Measurements from ENCODE around the gene FNIP1.

The FNIP1 gene

DNA sequence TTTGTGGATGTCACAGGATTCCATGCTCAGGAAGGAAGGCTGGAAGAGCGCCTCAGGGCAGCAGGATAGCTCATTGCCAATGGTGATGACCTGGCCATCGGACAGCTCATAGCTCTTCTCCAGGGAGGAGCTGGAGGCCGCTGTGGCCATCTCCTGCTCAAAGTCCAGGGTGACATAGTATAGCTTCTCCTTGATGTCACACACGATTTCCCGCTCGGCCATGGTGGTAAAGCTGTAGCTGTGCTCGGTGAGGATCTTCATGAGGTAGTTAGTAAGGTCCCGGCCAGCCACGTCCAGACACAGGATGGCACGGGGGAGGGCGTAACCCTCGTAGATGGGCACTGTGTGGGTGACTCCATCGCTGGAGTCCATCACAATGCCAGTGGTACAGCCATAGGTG lies 137.5 kb downstream of the FNIP1 start:
- TF ChIP-seq, protein P1, sequence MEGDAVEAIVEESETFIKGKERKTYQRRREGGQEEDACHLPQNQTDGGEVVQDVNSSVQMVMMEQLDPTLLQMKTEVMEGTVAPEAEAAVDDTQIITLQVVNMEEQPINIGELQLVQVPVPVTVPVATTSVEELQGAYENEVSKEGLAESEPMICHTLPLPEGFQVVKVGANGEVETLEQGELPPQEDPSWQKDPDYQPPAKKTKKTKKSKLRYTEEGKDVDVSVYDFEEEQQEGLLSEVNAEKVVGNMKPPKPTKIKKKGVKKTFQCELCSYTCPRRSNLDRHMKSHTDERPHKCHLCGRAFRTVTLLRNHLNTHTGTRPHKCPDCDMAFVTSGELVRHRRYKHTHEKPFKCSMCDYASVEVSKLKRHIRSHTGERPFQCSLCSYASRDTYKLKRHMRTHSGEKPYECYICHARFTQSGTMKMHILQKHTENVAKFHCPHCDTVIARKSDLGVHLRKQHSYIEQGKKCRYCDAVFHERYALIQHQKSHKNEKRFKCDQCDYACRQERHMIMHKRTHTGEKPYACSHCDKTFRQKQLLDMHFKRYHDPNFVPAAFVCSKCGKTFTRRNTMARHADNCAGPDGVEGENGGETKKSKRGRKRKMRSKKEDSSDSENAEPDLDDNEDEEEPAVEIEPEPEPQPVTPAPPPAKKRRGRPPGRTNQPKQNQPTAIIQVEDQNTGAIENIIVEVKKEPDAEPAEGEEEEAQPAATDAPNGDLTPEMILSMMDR (conservative IDR thresholded peaks at IDR 0.05; ENCODE audit: low read depth) = no peak
- CTCF ChIA-PET = no interaction called here
- POLR2A ChIA-PET (ENCODE audit: low non-redundant PET) = no interaction called here
- DNase-seq (ENCODE audit: low spot score) = no peak
- H3K27ac ChIP-seq = no peak overlapping the region

DNA sequence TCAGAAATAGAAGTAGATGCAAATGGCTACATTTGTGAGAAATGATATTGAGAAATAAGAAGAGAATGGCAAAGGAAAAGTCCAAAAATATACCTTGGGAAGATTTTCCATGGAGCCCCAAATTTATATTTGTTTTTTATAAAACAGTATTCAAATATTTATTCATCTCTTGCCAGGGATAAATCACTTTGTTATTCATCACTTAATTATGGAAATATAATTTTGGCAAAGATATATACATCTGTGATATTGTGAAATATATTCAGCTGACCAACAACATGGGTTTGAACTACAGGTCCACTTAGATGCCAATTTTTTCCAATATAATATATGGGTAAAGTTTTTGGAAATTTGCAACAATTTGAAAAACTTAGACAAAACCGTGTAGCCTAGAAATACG lies 142.0 kb downstream of the FNIP1 start:
- CTCF ChIA-PET = no interaction called here
- no peak for DNase-seq (ENCODE audit: low spot score)
- POLR2A ChIA-PET (ENCODE audit: low non-redundant PET) = no interaction called here
- no peak overlapping the region for H3K27ac ChIP-seq
- TF ChIP-seq, protein P1 (conservative IDR thresholded peaks at IDR 0.05; ENCODE audit: low read depth) = no peak

DNA sequence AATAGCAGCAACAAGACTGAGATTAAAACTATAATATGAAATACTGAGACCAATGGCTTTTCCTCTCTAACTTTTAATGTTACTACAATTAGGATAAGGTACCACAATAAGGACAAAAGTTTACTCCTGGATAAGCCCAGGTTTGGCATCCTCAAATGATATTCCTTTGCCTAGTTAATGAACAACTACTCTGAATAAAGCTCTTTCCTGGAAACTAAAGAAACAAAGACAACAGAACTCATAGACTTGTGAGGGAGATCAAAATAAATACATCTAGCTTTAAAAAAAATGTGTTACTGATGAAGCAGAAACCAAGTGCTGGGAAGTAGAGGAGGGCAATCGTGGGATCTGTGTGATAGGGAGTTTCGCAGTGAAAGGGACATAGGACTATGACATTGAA lies 142.5 kb downstream of the FNIP1 start:
- POLR2A ChIA-PET (ENCODE audit: low non-redundant PET) = no interaction called here
- TF ChIP-seq, protein P1 (conservative IDR thresholded peaks at IDR 0.05; ENCODE audit: low read depth) = no peak
- CTCF ChIA-PET = no interaction called here

DNA sequence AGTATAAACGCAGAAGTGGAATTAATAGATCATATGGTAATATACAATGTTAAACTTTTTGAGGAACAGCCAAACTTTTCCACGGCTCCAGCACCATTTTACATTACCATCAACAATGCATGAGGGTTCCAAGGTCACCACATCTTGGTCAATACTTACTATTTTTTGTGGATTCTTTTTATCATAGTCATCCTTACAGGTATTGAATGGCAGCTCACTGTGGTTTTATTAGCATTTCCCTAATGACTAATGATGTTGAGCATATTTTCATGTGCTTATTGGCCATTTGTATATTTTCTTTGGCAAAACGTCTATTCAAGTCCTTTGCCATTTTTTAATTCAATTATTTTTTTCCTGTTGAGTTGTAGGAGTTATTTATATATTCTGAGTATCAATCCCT lies 147.7 kb downstream of the FNIP1 start:
- DNase-seq (ENCODE audit: low spot score) = no peak
- TF ChIP-seq, protein P1 (conservative IDR thresholded peaks at IDR 0.05; ENCODE audit: low read depth) = no peak
- CTCF ChIA-PET = interaction anchor here (1.2 kb wide), 1 partner anchor 17 kb away, joined by 3 read pairs; no protein-coding TSS in a partner anchor
- no peak overlapping the region for H3K27ac ChIP-seq
- POLR2A ChIA-PET (ENCODE audit: low non-redundant PET) = no interaction called here

More for the DNA sequence above, 142.5 kb downstream of the FNIP1 start:
- no peak for DNase-seq (ENCODE audit: low spot score)
- no peak overlapping the region for H3K27ac ChIP-seq

DNA sequence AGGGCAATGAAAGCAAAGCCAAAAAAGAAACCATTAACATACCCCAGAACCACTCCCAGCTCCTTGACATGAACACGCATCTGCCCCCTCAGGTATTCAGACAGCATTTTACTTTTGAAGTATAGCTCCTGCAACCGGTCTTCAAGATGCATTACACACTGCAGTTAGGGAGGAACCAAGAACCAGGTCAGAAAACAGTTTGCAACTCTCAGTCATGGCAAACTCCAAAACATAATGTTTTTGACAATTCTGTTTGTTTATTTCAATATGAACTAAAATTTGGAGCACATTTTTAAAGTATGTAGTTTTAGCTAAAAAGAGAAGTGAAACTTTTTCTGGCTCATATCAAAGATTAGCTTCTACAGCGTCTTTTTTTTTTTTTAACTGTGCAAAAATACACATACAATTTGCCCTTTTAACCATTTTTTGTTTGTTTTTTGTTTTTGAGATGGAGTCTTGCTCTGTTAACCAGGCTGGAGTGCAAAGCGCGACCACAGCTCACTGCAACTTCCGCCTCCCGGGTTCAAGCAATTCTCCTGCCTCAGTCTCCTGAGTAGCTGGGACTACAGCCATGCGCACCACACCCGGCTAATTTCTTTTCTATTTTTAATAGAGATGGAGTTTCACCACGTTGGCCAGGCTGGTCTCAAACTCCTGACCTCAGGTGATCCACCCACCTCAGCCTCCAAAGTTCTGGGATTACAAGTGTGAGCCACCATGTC lies 149.6 kb downstream of the FNIP1 start:
- no peak overlapping the region for H3K27ac ChIP-seq
- POLR2A ChIA-PET (ENCODE audit: low non-redundant PET) = interaction anchor here (0.6 kb wide), 1 partner anchor 158 kb away, joined by 3 read pairs; no protein-coding TSS in a partner anchor
- TF ChIP-seq, protein P1 (conservative IDR thresholded peaks at IDR 0.05; ENCODE audit: low read depth) = no peak
- CTCF ChIA-PET = no interaction called here
- no peak for DNase-seq (ENCODE audit: low spot score)

DNA sequence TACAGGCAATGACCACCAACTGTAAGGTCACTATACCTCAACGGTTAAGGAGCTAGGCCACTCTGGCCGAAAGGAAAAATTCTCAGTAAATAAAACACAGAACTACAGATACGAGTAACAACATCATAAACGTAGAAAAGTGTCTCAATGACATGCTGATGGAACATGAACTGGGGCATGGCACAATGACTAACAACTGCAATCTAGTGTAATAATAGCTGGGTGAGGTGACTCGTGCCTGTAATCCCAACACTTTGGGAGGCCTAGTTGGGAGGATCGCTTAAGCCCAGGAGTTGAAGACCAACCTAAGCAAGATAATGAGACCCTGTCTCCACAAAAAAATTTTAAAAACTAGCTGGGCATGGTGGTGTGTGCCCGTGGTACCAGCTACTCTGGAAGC lies 152.0 kb downstream of the FNIP1 start:
- POLR2A ChIA-PET (ENCODE audit: low non-redundant PET) = interaction anchor here (1.3 kb wide), 1 partner anchor 9 kb away, joined by 6 read pairs; no protein-coding TSS in a partner anchor
- TF ChIP-seq, protein P1 (conservative IDR thresholded peaks at IDR 0.05; ENCODE audit: low read depth) = no peak
- DNase-seq (ENCODE audit: low spot score) = no peak
- no peak overlapping the region for H3K27ac ChIP-seq
- CTCF ChIA-PET = interaction anchor here (0.7 to 1.0 kb wide), 2 partner anchors 15 to 412 kb away, joined by 3 to 7 read pairs; no protein-coding TSS in a partner anchor
